Measurements from ENCODE around the gene MAIP1. TPM values are rescaled to one million over a fixed set of nuclear protein-coding genes. Genes with fewer than 3 reads are reported as not detected.

Gene MAIP1
- total RNA-seq, 1 donor from 2014 or later, result 14.8 TPM

DNA sequence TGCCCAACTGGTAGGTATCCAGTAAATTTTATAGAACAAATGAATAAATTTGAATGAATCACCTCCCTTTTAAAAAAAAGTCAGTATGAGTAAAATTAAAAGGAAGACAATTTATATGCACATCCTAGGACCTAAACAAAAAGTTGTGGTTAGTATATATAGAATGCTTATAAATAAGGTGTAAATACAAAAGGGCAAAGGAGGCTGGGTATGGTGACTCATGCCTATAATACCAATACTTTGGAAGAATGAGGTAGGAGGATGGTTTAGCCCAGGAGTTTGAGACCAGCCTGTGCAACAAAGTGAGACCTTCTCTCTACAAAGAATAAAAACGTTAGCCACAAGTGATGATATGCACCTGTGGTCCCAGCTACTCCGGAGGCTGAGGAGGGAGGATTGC lies 31.5 kb upstream of the MAIP1 start:
- DNase-seq (no peak), ATAC-seq (no peak)
- intact Hi-C loops (cut with DNase I), result no loop called here

DNA sequence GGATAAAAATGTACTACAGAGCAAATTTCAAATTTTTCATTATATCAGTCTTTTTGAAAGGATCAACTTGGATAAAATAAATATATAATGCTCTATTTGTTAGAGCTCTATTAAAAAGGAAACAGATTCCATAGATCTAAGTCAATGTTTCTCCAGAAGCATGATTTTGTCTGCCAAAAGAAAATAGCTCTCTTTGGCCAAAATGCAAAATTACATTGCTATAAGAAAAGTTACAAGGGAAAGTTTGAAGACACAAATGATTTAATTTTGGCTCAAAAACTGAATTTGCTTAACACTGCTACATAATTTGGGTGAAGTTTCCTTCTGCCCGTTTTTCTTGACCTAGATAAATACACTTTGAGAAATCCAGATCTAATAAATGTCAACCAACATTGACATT lies 28.6 kb upstream of the MAIP1 start:
- Histone ChIP-seq H3K4me3 (no peak overlapping the region), H3K27ac (no peak overlapping the region), H3K4me1 (no peaks in the 10 kb centered on the region), H3K27me3 (ENCODE audit: low read depth) (no peaks in the 10 kb centered on the region), H3K9me3 (no peaks in the 10 kb centered on the region), H3K36me3 (peaks cover 33% of the 10 kb centered on the region)
- DNase-seq (no peak), ATAC-seq (no peak)
- intact Hi-C loops (cut with DNase I), result no loop called here
- TF ChIP-seq CTCF (IDR thresholded peaks at IDR 0.05), result no peak

More for the DNA sequence above, 31.5 kb upstream of the MAIP1 start:
- no peak for TF ChIP-seq CTCF (IDR thresholded peaks at IDR 0.05)
- peaks cover 19% of the 10 kb centered on the region for H3K36me3 ChIP-seq
- H3K4me1 ChIP-seq, result no peaks in the 10 kb centered on the region
- H3K27ac ChIP-seq, result no peak overlapping the region
- no peak overlapping the region for H3K4me3 ChIP-seq
- H3K9me3 ChIP-seq, result no peaks in the 10 kb centered on the region
- no peaks in the 10 kb centered on the region for H3K27me3 ChIP-seq (ENCODE audit: low read depth)

- no peak for DNase-seq
- Histone ChIP-seq H3K4me1 (no peaks in the 10 kb centered on the region), H3K27ac (no peak overlapping the region), H3K9me3 (no peaks in the 10 kb centered on the region), H3K27me3 (ENCODE audit: low read depth) (no peaks in the 10 kb centered on the region), H3K4me3 (no peak overlapping the region), H3K36me3 (peaks cover 47% of the 10 kb centered on the region)
- TF ChIP-seq CTCF (IDR thresholded peaks at IDR 0.05), result no peak
- intact Hi-C loops (cut with DNase I), result no loop called here
- ATAC-seq, result no peak
Observed at GRCh38 chr2:199928226-199928625, 27.2 kb upstream of the MAIP1 start.

GRCh38 chr2:199928626-199929025 lies 26.8 kb upstream of the MAIP1 start:
- DNase-seq (no peak), ATAC-seq (no peak)
- Histone ChIP-seq H3K4me1 (no peaks in the 10 kb centered on the region), H3K27ac (no peak overlapping the region), H3K4me3 (no peak overlapping the region), H3K9me3 (no peaks in the 10 kb centered on the region), H3K27me3 (ENCODE audit: low read depth) (no peaks in the 10 kb centered on the region), H3K36me3 (peaks cover 51% of the 10 kb centered on the region)
- no peak for TF ChIP-seq CTCF (IDR thresholded peaks at IDR 0.05)
- intact Hi-C loops (cut with DNase I), result no loop called here

- DNase-seq, result no peak
- no peaks in the 10 kb centered on the region for H3K4me1 ChIP-seq
- TF ChIP-seq CTCF (IDR thresholded peaks at IDR 0.05), result no peak
- H3K27me3 ChIP-seq (ENCODE audit: low read depth), result no peaks in the 10 kb centered on the region
- intact Hi-C loops (cut with DNase I), result no loop called here
- no peak for ATAC-seq
- no peak overlapping the region for H3K27ac ChIP-seq
- peaks cover 57% of the 10 kb centered on the region for H3K36me3 ChIP-seq
- H3K4me3 ChIP-seq, result no peak overlapping the region
- no peaks in the 10 kb centered on the region for H3K9me3 ChIP-seq
Observed at GRCh38 chr2:199929262-199929661, 26.1 kb upstream of the MAIP1 start.

GRCh38 chr2:199932312-199932855 lies 23.0 kb upstream of the MAIP1 start:
- DNase-seq (no peak), ATAC-seq (no peak)
- no peak for TF ChIP-seq CTCF (IDR thresholded peaks at IDR 0.05)
- H3K4me1 ChIP-seq, result no peaks in the 10 kb centered on the region
- intact Hi-C loops (cut with DNase I), result no loop called here
- no peaks in the 10 kb centered on the region for H3K9me3 ChIP-seq
- no peak overlapping the region for H3K27ac ChIP-seq
- no peak overlapping the region for H3K4me3 ChIP-seq
- H3K27me3 ChIP-seq (ENCODE audit: low read depth), result no peaks in the 10 kb centered on the region
- peaks cover 71% of the 10 kb centered on the region for H3K36me3 ChIP-seq

Data from lower lobe of right lung (tissue), 2 donors.